Occipital lobe (tissue), 2 donors: ENCODE data around the gene PANK3. TPM values are rescaled to one million over a fixed set of nuclear protein-coding genes. Genes with fewer than 3 reads are reported as not detected.
A peak's percentile ranks its signal among the peaks of the same experiment; 100 is the strongest.
"Not testable (repeated sequence)": the region's sequence is repeated elsewhere in the genome, so short reads cannot be mapped to it uniquely, and the experiment has no call there.

Source experiments
- DNase-seq: peaks from one replicate; lab custom pipeline; 2025; lab: John Stamatoyannopoulos, UW
- total RNA-seq: library from RNA; depleted of rRNA; stranded (reverse); fragments of >200 nt; gene quantifications from one replicate; pipeline ENCODE4 v1.2.3, GENCODE V29; 2014

The PANK3 gene
- total RNA-seq, 1 donor from 2014 or later, result 293 TPM

DNA sequence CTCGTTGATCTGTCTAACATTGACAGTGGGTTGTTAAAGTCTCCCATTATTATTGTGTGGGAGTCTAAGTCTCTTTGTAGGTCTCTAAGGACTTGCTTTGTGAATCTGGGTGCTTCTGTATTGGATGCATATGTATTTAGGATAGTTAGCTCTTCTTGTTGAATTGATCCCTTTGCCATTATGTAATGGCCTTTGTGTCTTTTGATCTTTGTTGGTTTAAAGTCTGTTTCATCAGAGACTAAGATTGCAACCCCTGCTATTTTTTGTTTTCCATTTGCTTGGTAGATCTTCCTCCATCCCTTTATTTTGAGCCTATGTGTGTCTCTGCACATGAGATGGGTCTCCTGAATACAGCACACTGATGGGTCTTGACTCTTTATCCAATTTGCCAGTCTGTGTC is 17.0 kb upstream of the PANK3 start:
- not testable (repeated sequence) for DNase-seq

DNA sequence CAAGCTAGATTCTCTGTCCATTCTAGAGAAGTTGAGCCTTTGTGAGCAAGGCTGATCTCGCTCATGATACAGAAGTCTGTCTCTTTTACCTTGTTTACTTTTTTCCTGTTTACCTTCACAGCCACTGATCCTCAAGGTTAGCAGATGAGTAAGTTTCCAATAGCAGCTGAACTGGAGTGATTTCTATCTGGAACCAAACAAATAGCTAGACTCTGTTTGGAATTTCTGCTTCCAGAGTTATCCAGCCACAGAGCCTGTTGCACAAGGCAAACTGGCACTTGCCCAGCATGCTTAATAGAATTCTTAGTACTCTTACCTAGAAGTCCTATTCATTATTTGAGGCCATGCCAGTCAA is 12.8 kb upstream of the PANK3 start:
- DNase-seq, result no peak

DNA sequence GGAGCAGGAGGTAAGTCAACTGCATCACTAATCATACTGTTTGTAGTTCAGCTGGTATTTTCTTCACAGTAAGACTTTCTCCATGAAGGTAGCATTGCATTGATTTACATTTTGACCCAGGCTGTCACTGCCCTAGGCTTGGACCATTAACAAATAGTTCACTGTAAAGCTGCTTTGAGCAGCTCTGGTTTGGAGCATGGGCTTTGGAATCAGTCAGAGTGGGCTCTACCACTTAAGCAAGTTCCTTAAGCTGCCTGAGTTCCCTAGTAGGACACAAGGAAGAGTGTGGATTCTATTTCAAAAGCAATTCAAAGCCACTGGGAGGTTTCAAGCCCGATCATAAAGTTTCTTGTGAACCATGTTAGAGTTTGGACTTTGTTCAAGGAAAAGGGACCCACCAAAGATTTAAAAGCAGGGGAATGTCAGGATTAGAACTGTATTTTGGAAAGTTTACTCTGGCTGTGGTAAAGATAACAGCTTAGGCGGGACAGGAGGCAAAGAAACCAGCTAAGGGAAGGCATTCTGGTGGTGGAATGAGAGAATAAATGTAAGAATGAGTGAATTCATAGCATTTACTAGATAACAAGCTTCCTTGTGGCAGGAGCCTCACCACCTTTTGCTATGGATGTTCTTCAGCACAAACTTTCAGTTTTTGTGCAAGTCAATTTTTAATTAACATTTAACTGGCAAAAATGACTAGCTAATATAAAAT is 12.3 kb upstream of the PANK3 start:
- DNase-seq, result no peak

DNA sequence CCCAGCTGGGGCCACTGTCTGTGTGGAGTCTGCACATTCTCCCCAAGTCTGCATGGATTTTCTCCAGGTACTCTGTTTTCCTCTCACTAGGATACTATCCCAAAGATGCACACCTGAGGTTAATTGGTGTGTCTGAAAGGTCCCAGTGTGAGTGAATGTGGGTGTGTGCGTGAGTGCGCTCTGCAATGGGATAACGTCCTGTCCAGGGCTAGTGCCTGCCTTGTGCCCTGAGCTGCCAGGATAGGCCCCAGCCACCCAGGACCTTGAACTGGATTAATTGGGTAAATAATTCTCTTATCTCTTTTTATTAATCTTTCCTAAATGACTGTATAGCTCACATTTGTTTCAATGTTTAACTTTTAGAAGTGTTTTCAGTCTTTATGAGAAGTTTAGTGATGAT is 11.5 kb upstream of the PANK3 start:
- no peak for DNase-seq

DNA sequence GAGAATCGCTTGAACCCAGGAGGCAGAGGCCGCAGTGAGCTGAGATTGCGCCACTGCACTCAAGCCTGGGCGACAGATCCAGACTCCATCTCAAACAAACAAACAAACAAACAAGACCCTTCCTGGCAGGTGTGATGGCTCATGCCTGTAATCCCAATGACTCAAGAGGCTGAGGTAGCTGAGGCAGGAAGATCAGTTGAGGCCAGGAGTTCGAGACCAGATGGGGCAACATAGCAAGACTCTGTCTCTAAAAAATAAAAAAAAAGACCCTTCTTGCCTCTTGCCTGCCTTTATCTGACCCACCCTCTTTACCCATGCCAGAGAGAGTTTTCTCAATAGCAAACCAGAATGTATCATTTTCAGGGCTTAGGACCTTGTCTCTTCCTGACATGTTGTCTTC is 8.8 kb upstream of the PANK3 start:
- no peak for DNase-seq

DNA sequence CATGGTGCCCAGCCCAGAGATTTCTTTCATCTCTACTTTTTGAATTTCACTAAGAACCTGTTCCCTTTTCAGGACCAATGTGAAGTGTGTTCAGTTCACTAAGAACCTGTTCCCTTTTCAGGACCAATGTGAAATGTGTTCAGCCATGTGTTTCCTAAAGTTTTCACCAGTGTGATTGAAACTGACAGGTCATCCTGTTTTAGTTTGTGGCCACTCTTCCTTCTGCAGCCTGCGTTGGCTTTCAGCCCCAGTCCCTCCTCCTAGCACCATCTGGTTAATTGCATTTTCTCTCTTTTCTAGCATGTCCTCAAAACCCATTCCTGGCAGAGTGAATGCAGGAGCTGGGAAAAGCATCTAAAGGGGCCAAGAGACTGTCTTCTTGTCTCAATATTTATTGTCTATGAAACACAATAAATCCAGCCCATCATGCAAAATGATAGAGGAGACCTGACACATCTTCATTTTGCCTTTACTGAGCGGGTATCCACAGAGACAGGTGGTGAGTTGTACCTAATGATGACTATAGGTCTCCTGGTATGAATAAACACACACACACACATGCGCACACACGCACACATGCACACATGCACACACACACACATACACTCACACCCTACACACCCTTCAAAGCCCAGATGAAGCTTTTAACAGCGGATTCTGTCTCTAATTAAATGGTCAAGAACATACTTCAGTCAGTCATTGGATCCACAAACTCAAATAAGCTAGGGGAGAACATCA is 6.1 kb upstream of the PANK3 start:
- no peak for DNase-seq

DNA sequence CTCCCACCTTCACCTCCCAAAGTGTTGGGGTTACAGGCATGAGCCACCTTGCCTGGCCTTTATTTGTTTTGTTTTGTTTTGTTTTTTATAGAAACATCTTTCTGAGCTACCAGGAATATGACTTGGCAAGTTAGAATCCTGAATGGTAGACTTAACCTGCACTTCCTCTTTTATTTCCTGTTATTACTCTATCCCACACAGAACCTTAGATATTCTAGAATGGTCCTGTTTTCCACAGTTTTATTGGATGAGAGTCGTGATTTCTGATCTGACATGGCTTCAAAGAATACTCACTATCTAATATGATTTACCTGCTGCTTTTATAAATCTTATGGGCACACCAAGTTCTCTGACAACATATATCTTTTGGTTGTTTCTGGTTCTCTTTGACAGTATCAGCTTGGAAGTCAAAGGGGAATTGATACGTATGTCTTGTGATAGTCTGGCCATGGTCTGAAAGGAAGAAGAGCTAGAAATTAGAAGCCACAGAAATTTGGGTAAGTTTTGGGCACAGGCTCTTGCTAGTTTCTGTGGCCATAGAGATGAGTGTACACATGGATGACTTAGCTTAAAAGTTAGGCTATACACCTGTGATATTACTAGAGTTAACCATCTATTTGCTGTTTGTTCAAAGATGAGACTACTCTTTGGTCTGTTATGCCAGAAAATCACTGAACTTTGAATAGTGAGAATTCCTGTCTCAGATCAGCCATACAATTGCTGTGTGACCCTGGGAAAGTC is 4.7 kb upstream of the PANK3 start:
- DNase-seq, result no peak

DNA sequence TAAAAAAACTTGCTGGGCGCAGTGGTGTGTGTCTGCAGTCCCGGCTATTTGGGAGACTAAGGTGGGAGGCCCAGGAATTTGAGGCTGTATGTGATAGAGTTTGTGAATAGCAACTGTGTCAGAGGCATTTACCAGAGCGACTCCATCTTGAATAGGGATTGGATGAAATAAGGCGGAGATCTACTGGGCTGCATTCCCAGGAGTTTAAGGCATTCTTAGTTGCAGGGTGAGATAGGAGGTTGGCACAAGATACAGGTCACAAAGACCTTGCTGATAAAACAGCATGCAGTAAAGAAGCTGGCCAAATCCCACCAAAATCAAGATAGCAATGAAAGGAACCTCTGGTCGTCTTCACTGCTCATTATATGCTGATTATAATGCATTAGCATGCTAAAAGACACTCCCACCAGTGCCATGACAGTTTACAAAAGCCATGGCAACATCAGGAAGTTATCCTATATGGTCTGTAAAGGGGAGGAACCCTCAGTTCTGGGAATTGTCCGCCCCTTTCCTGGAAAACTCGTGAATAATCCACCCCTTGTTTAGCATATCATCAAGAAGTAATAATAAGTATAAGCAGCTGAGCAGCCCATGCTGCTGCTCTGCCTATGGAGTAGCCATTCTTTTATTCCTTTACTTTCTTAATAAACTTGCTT is 1.8 kb upstream of the PANK3 start:
- not testable (repeated sequence) for DNase-seq

DNA sequence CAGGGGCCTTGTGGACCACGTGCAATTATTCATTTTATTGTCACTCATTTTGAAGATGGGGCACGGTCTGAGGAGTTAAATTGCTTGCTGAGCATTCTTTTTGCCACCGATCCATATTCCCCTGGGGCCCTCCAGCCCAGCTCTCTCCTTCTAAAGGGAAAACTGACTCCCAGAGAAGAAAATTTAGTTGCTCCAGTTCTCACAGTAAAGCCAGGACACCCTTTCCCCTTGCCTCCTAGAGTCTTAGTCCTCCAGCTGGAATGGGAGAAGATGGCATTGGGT is 1.0 kb upstream of the PANK3 start:
- no peak for DNase-seq

DNA sequence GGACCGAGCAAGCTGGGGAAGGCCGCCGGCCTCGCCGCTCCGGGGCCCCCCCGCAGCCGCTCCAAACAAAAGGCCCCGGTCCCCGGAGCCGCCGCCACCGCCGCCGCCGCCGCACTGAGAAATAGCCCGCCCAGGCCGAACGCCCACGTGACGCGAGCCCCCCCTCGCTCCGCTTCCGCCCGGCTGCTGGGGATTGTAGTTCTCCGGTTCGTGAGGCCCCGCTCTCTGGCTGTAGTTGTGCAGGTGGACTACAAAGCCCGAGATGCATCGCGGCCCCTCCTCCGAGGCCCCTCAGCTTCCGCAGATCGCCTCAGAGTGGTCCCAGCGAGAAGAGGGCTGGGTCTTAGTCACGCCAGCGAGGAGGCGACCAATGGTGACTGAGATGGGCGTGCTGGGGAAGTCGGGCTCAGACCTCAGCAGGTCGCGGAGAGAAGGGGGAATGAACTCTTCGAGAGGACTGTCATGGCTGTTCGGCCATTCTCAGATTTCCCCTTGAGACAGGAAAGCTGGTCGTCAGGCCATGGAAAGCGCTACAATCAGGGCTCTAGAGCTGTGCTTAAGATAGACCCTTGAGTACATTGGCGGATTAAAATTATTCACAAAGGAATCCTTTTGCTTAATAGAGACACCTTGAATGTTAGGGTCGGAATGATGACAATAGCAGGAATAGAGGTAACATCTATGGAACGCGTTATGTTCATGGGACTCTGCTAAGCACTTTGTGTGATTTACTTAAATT is 489 bp upstream of the PANK3 start:
- peak; percentile 100 for DNase-seq

DNA sequence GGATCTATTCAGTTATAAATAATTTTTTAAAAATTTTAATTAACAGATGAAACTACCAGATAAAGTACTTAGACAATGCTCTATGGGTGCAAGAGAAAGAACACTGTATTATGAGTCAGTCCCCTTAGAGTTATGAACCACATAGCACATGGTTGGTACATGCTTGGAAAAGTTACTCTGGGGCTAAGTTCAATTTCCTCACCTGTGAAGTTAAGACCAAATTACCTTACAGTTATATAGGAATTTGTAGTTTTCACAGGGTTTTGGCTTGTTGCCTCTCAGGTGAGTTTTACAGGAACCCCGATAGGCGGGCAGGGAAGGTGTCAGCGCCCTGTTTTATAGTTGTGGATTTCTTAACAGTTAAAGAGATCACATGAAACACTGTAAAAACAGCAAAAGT is 1.2 kb downstream of the PANK3 start:
- DNase-seq, result no peak

DNA sequence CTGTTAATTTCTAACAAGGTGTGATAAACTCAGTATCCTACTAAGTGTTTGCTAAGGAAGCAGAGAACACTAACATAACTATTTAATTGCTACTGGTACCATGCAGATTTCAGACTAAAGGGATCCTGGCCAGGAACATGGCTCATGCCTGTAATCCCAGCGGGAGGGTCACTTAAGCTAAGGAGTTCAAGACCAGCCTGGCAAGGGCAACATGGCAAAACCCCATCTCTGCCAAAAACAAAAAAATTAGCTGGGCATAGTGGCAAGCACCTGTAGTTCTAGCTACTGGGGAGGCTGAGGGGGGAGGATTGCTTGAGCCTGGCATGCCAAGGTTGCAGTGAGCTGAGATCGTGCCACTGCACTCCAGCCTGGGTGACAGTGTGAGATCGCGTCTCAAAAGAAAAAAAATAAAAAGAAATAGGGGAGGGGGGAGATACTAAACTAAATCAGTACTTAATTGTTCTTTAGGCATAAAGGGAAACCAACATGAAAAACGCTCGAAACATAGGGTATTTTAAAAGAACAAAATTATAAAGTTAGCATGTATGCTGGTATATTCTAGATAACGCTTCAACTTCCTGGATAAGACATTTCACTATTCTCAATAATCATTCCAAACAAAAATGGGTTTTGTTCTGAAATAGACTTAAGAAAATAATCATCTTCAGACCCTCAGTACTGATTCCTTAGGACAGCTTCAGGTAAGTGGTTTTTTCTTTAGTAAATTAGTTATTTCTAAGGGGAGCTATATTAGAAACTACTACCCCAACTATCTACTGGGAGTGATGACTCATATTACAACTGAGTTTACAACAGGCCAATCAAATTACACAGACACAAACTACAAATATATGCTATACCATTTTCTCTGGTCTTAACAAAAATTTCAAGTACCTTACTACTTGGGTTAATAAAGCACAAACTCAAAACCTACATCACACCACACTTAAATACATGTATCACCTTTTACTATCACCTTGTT is 3.5 kb downstream of the PANK3 start:
- no peak for DNase-seq

DNA sequence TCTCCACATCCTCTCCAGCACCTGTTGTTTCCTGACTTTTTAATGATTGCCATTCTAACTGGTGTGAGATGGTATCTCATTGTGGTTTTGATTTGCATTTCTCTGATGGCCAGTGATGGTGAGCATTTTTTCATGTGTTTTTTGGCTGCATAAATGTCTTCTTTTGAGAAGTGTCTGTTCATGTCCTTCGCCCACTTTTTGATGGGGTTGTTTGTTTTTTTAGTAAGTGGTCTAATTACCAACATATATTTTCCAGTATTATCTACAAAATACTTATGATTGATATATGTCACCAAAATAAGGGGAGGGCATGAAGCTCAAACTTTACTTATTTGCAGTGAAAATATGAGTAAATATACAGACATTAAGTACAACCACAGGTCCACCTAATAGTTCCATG is 5.0 kb downstream of the PANK3 start:
- not testable (repeated sequence) for DNase-seq

DNA sequence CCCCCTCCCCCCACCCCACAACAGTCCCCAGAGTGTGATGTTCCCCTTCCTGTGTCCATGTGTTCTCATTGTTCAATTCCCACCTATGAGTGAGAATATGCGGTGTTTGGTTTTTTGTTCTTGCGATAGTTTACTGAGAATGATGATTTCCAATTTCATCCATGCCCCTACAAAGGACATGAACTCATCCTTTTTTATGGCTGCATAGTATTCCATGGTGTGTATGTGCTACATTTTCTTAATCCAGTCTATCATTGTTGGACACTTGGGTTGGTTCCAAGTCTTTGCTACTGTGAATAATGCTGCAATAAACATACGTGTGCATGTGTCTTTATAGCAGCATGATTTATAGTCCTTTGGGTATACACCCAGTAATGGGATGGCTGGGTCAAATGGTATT is 5.5 kb downstream of the PANK3 start:
- not testable (repeated sequence) for DNase-seq

DNA sequence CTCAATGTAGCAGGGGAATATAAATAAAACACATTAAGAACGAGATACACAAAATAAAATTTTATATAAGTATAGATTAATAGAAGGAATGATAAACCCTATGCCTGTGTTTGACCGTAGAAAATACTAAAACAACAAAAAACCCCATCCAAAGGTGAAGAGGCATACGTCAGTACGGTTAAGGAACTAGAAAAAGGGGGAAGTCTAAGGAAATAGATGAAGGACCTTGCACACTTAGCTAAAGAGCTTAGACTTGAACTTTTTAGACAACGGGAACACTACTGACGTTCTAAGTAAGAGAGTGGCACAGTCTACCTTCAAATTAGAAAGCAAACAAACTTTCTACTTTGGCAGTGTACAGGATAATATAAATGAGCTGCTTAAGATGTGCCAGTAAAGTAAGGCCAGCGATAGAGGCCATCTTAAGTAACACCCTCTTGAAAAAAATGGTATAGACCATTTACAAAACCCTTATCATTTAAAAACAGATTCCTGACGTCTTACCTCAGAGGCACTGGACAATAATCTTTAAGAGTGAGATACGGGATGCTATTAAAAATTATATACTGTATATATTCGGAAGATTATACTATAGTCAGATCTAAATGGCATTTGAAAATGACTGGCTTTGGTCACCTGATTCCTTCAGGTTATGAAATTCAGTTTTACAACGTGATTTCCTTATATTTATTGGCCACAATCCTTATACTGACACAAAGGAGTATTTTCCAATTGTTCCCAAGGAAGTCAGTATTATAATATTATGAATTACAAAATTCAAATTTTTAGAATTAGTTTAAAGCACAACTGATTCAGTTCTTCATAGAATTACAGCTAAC is 8.5 kb downstream of the PANK3 start:
- no peak for DNase-seq

DNA sequence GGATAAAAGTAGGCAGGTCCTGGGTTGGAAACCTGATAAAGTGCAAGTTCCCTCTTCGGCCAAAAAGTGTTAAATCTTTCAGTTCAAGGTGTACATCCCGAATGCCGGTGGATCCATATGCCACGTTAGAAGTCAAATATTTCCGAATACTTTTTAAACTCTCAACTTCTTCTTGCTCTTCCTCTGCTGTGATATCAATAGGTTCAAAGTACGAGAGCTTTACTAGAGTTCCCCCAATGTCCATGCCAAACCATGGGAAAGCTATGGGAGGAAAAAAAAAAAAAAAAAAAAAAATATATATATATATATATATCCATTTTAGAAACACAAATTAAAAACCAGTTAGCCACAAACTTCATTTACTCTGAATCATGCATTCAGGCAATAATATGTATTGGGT is 10.4 kb downstream of the PANK3 start:
- DNase-seq, result no peak

DNA sequence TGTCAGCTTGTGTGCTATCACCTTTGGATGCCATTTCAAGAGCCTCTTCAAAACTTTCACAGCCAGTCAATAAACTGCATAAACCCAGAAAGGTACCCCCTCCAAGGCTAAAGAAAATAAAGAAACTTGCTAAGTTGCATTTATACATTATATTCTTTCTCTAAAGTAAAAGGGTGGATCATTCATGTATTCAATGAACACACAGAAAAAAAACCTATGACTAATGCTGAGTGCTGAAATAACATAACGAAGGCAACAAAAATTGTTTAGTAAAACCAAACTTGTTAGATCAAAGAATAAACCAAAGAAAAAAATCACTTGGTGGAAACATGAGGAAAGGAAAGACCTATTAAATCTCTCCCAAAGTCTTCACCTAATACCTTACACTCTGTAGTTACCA is 15.2 kb downstream of the PANK3 start:
- DNase-seq, result no peak

DNA sequence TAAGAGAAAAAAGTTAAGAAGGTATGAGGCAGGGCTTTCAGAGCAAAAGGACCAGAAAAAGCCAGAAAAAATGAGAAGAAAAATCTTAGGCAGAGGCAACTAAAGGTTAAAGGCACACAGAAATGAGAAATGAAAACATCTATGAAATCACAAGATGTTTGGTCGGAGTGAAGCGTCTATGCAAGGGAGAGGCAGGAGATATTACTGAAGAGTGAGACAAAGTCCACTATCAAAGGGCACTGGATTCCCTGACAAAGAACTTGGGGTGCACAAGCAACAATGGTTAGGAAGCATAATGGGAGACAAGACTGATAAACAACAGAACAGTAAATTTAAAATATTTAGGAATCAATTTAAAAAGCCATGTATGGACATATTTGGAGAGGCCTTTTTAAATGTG is 16.9 kb downstream of the PANK3 start:
- no peak for DNase-seq

DNA sequence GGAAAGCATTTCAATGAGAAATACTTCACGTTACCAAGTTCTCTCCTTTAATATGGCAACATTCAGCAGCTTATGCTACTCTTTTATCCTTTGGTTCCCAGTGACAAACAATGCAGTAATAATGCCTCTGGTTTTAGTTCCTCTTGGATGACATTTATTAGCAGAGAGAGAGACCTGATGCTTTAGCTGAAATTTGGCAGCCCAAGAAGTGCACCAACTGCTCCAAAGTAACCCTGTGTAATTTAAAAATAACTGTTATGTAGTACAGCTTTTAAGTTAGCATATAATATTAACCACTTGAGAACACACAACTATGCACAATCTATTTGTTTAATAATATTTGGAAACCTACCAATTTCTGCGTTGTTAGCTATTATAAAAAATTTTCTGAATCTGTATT is 21.8 kb downstream of the PANK3 start:
- no peak for DNase-seq
